Prostate gland (tissue), 2 donors: ENCODE results near the gene DSCAML1. TPM values are rescaled to one million over a fixed set of nuclear protein-coding genes. Genes with fewer than 3 reads are reported as not detected.

Source experiments
- DNase-seq: peaks from one replicate; pipeline ENCODE4 v3.0.0-alpha.2; 2019; ENCODE audit warnings: low spot score
- H3K27ac ChIP-seq, 2 donors: fragments of 200-600 bp; sonication (generic); 2 replicates each; pipeline ENCODE4 v1.5.1; 2017 to 2019
- H3K27me3 ChIP-seq: fragments of 200-600 bp; sonication (generic); replicated peaks from 2 replicates; pipeline ENCODE4 v1.5.1; 2019; ENCODE audit not compliant: insufficient read depth
- H3K36me3 ChIP-seq, 2 donors: fragments of 200-600 bp; sonication (generic); 1 replicate in 1 of 2; 2 replicates in 1 of 2; pipeline versions ENCODE4 v1.5.1 to v1.8.1; 2017 to 2019
- H3K4me1 ChIP-seq: fragments of 200-600 bp; sonication (generic); replicated peaks from 2 replicates; pipeline ENCODE4 v1.5.1; 2019
- H3K4me3 ChIP-seq, 2 donors: fragments of 200-600 bp; sonication (generic); 2 replicates each; pipeline ENCODE4 v1.5.1; 2017 to 2019
- H3K9me3 ChIP-seq: fragments of 200-600 bp; sonication (generic); 2 replicates; pipeline ENCODE4 v1.5.1; 2017
- POLR2A ChIP-seq: fragments of 450-650 bp; IDR thresholded peaks from one replicate; pipeline ENCODE4 v1.6.1; 2016; ENCODE audit warnings: antibody characterized with exemption, mild to moderate bottlenecking
- POLR2AphosphoS5 ChIP-seq: sonication (generic); formaldehyde crosslinking; IDR thresholded peaks from one replicate; pipeline ENCODE4 v1.6.1; 2017; ENCODE audit warnings: antibody characterized with exemption
- WGBS: methylation state at CpG from one replicate; pipeline ENCODE4 v1.1.5; 2018; 5-methylcytosine and 5-hydroxymethylcytosine counted together
- intact Hi-C: fragments of 100-400 bp; cut with DNase I; formaldehyde crosslinking; loops from one replicate; pipeline ENCODE4 v1.14.2; 2022
- total RNA-seq, 2 donors: library from RNA; depleted of rRNA; stranded (reverse); fragments of >200 nt; gene quantifications; one replicate each; pipeline ENCODE4 v1.1.0, GENCODE V29; 2016
- TF ChIP-seq, protein P1 (sequence below), 4 experiments: fragments of 200-600 bp in 2 of 4; fragments of 450-650 bp in 2 of 4; sonication (generic) in 2 of 4; IDR thresholded peaks; 1 replicate in 3 of 4; 2 replicates in 1 of 4; pipeline ENCODE4 v1.5.1; 2016 to 2019; ENCODE audit warnings: antibody characterized with exemption in 4 of 4, mild to moderate bottlenecking in 2 of 4, moderate library complexity in 2 of 4

Gene DSCAML1
- total RNA-seq, 2 donors from 2014 or later = 0.14 to 2.8 TPM

DNA sequence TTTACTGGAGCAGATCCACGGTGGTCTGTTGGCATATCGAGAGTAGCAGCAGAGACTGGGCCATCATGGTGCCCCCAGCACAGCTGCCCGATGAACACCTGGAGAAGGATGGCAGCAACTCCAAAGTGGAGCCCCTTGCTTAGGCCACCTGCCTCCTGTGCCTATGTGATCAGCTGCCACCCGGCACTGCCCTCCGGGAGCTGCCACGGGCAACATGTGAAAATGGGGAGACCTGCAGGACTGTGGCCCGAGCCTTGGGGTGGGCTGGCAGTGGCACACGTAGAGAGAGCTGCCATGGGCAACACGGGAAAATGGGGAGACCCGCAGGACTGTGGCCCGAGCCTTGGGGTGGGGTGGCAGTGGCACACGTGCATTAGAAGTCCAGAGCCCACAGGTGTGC is 24.4 kb upstream of the DSCAML1 start:
- intact Hi-C loops = loop anchor here (5.0 kb wide), 1 partner anchor 126 kb away; no protein-coding TSS in a partner anchor
- 86% methylated on average over 12 of the region's 12 CpGs for WGBS
- no peaks in the 10 kb centered on the region for H3K9me3 ChIP-seq
- TF ChIP-seq, protein P1, sequence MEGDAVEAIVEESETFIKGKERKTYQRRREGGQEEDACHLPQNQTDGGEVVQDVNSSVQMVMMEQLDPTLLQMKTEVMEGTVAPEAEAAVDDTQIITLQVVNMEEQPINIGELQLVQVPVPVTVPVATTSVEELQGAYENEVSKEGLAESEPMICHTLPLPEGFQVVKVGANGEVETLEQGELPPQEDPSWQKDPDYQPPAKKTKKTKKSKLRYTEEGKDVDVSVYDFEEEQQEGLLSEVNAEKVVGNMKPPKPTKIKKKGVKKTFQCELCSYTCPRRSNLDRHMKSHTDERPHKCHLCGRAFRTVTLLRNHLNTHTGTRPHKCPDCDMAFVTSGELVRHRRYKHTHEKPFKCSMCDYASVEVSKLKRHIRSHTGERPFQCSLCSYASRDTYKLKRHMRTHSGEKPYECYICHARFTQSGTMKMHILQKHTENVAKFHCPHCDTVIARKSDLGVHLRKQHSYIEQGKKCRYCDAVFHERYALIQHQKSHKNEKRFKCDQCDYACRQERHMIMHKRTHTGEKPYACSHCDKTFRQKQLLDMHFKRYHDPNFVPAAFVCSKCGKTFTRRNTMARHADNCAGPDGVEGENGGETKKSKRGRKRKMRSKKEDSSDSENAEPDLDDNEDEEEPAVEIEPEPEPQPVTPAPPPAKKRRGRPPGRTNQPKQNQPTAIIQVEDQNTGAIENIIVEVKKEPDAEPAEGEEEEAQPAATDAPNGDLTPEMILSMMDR (IDR thresholded peaks at IDR 0.05) = no peak
- no peak for TF ChIP-seq POLR2A
- no peak overlapping the region for H3K4me3 ChIP-seq
- no peak overlapping the region for H3K27ac ChIP-seq
- H3K4me1 ChIP-seq = no peaks in the 10 kb centered on the region
- no peaks in the 10 kb centered on the region for H3K36me3 ChIP-seq
- H3K27me3 ChIP-seq = no peaks in the 10 kb centered on the region
- DNase-seq = no peak

DNA sequence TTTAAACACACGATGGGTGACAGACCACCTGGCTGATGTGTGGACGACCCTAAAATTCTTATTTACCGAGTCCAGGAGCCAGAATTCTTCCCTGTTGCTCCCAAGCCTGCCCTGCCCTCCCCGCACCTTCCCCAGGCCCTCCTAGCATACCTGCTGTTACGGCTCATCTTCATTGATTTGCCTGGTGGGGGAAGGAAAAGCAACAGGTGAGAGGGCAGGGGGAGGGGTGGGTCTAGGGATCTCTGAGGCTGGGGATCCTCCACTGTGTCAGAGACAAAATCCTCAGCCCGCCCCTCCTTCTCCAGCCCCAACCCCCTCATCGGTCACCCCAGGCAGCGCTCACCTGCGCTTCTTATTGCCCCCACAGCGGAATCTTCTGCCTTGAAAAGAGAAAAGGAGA is 23.5 kb upstream of the DSCAML1 start:
- 95% methylated on average over 10 of the region's 10 CpGs for WGBS
- intact Hi-C loops = loop anchor here (5.0 kb wide), 1 partner anchor 127 kb away; no protein-coding TSS in a partner anchor
- Histone ChIP-seq H3K9me3 (no peaks in the 10 kb centered on the region), H3K4me3 (no peak overlapping the region), H3K4me1 (no peaks in the 10 kb centered on the region), H3K27ac (no peak overlapping the region), H3K36me3 (no peaks in the 10 kb centered on the region), H3K27me3 (no peaks in the 10 kb centered on the region)
- no peak for DNase-seq
- TF ChIP-seq POLR2A (no peak), POLR2AphosphoS5 (no peak)
- TF ChIP-seq, protein P1 (IDR thresholded peaks at IDR 0.05) = no peak

DNA sequence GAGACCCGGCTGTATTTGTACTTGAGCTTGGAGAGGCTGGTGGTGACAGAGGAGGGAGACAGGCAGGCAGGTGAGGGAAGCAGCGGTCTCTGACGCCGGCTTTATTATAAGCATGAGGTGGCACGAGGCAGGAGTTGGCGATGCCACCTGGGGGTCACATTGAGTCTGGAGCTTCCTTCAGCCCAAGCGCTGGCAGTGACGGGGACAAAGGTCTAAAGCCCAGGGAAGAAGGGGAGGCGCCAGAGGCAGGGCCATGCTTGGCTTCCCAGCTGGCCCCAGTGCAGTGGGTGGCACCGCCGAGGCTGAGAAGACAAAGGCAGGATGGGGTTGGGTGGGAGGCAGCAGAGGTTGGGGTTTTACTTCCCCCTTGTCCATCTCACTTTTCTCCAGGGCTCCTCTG is 23.1 kb upstream of the DSCAML1 start:
- 85% methylated on average over 11 of the region's 11 CpGs for WGBS

DNA sequence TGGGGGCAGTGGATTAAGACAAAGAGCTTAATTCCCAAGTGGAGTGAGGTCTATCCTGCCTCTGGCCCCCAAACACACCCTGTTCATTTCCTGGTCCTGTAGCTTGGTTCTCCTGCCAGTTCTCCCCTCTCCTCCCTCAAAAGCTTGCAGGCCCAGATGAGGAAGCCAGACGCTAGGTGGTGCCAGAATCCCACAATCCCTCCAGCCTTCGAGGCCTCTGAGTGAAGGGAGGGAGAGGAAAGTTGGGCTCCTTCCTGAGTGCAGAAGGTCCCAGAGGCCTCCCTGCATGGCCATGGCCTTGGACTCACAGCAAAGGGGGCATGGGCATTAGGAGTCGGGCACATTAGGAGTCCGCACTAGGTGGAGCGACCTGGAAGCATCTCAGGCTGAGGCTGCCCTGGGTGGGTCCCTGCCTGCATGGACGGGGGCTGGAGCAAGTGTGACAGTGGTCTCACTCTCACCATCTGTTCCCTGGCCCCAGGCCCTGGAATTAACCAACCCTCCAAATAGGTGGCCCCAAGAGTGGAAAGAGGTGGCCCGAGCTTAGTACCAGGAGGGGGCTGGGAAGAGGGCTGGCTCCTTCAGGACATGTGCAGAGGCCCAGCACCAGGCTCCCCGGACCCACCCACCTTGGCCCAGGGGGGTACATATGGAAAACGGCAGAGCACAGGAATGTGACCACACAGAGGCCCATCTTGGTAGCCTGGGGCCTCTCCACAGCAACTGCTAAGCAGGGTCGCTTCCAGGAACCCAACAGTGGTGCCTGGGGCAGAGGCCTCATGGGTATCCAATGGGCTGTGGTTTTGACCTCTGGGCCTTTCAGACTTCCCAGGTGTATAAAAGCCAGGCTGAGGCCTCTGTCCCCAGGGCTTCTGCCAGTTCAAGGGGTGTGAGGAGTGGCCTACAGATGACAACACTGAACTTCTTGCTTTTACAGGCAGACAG is 22.4 kb upstream of the DSCAML1 start:
- H3K27ac ChIP-seq = no peak overlapping the region
- DNase-seq = no peak

More for the DNA sequence above, 23.1 kb upstream of the DSCAML1 start:
- TF ChIP-seq POLR2AphosphoS5 (no peak), POLR2A (no peak)
- TF ChIP-seq, protein P1 (IDR thresholded peaks at IDR 0.05) = no peak
- no peaks in the 10 kb centered on the region for H3K36me3 ChIP-seq
- no peaks in the 10 kb centered on the region for H3K9me3 ChIP-seq
- peaks cover 4% of the 10 kb centered on the region for H3K4me1 ChIP-seq
- intact Hi-C loops = loop anchor here (5.0 kb wide), 1 partner anchor 127 kb away; no protein-coding TSS in a partner anchor
- no peaks in the 10 kb centered on the region for H3K27me3 ChIP-seq
- H3K4me3 ChIP-seq = no peak overlapping the region
- H3K27ac ChIP-seq = no peak overlapping the region
- DNase-seq = no peak

More for the DNA sequence above, 22.4 kb upstream of the DSCAML1 start:
- Histone ChIP-seq H3K4me1 (peaks cover 5% of the 10 kb centered on the region), H3K9me3 (no peaks in the 10 kb centered on the region), H3K27me3 (no peaks in the 10 kb centered on the region), H3K36me3 (no peaks in the 10 kb centered on the region), H3K4me3 (no peak overlapping the region)
- TF ChIP-seq, protein P1 (IDR thresholded peaks at IDR 0.05) = peak in 2 of 4 experiments; percentile 26 to 56
- no peak for TF ChIP-seq POLR2AphosphoS5
- intact Hi-C loops = loop anchor here (5.0 kb wide), 3 partner anchors 128 to 377 kb away; no protein-coding TSS in a partner anchor
- WGBS = 65% methylated on average over 10 of the region's 10 CpGs
